ENCODE measurements around the gene STYXL1.

Gene STYXL1

GRCh38 chr7:75971961-75972763, 75.6 kb downstream of the STYXL1 start:
- no peak for DNase-seq

GRCh38 chr7:75971309-75971960, 76.4 kb downstream of the STYXL1 start:
- no peak for DNase-seq

GRCh38 chr7:75969704-75970498, 77.9 kb downstream of the STYXL1 start:
- no peak for DNase-seq

GRCh38 chr7:75969182-75969581, 78.6 kb downstream of the STYXL1 start:
- no peak for DNase-seq

- no peak for DNase-seq
Observed at GRCh38 chr7:75968561-75969001, 79.2 kb downstream of the STYXL1 start.

GRCh38 chr7:75968012-75968411, 79.8 kb downstream of the STYXL1 start:
- DNase-seq, result no peak

GRCh38 chr7:75967487-75967997, 80.3 kb downstream of the STYXL1 start:
- no peak for DNase-seq

GRCh38 chr7:75967055-75967454, 80.7 kb downstream of the STYXL1 start:
- no peak for DNase-seq

GRCh38 chr7:75966190-75966961, 81.4 kb downstream of the STYXL1 start:
- no peak for DNase-seq

GRCh38 chr7:75965617-75966016, 82.2 kb downstream of the STYXL1 start:
- DNase-seq, result no peak

- DNase-seq, result no peak
Observed at GRCh38 chr7:75963381-75963995, 84.3 kb downstream of the STYXL1 start.

GRCh38 chr7:75962607-75963380, 85.0 kb downstream of the STYXL1 start:
- no peak for DNase-seq

GRCh38 chr7:75961218-75961617, 86.6 kb downstream of the STYXL1 start:
- no peak for DNase-seq

GRCh38 chr7:75960372-75960771, 87.4 kb downstream of the STYXL1 start:
- no peak for DNase-seq

- no peak for DNase-seq
Observed at GRCh38 chr7:75958802-75959543, 88.8 kb downstream of the STYXL1 start.

- DNase-seq, result no peak
Observed at GRCh38 chr7:75957021-75957736, 90.6 kb downstream of the STYXL1 start.

GRCh38 chr7:75955331-75955955, 92.4 kb downstream of the STYXL1 start:
- no peak for DNase-seq

- no peak for DNase-seq
Observed at GRCh38 chr7:75953931-75954330, 93.9 kb downstream of the STYXL1 start.

GRCh38 chr7:75953431-75953830, 94.4 kb downstream of the STYXL1 start:
- DNase-seq, result no peak

All from CD4-positive, alpha-beta T cell treated with Interleukin-10 for 1 hour (primary cell).